Epithelial cell of esophagus (primary cell): ENCODE results near the gene TRIM6.
"Not testable (repeated sequence)": the region's sequence is repeated elsewhere in the genome, so short reads cannot be mapped to it uniquely, and the experiment has no call there.

ENCODE experiments used
- DNase-seq: peaks from one replicate; pipeline ENCODE4 v3.0.0; 2010; ENCODE audit warnings: low read depth
- H3K4me3 ChIP-seq: 2 replicates; pipeline ENCODE4 v1.5.1; 2011; ENCODE audit warnings: mild to moderate bottlenecking, low read length, control low read depth
- CTCF ChIP-seq: IDR thresholded peaks from 2 replicates; pipeline ENCODE4 v1.5.1; 2011; ENCODE audit warnings: low read depth, mild to moderate bottlenecking, low read length, control low read depth, inconsistent platforms; ENCODE audit not compliant: insufficient read depth; ENCODE audit errors: missing control alignments

The TRIM6 gene

GRCh38 chr11:5591613-5592012 is 4.8 kb upstream of the TRIM6 start:
- no peak for DNase-seq
- no peak overlapping the region for H3K4me3 ChIP-seq
- no peak for TF ChIP-seq CTCF

GRCh38 chr11:5592615-5593014 is 3.8 kb upstream of the TRIM6 start:
- DNase-seq, result no peak
- TF ChIP-seq CTCF, result no peak
- no peak overlapping the region for H3K4me3 ChIP-seq

GRCh38 chr11:5593146-5593545 is 3.3 kb upstream of the TRIM6 start:
- no peak for DNase-seq
- no peak overlapping the region for H3K4me3 ChIP-seq
- TF ChIP-seq CTCF, result no peak

- no peak for DNase-seq
- H3K4me3 ChIP-seq, result no peak overlapping the region
- TF ChIP-seq CTCF, result no peak
Measured at GRCh38 chr11:5597953-5598352, 1.5 kb downstream of the TRIM6 start.

- peak; percentile 90 for DNase-seq
- TF ChIP-seq CTCF, result peak; percentile 95
- H3K4me3 ChIP-seq, result no peak overlapping the region
Measured at GRCh38 chr11:5600374-5600851, 4.0 kb downstream of the TRIM6 start.

GRCh38 chr11:5602791-5603190 is 6.4 kb downstream of the TRIM6 start:
- not testable (repeated sequence) for H3K4me3 ChIP-seq
- DNase-seq, result peak; percentile 29

GRCh38 chr11:5603326-5603725 is 6.9 kb downstream of the TRIM6 start:
- no peak for DNase-seq
- no peak overlapping the region for H3K4me3 ChIP-seq
- no peak for TF ChIP-seq CTCF
